ENCODE results near the gene CD180.

DNA sequence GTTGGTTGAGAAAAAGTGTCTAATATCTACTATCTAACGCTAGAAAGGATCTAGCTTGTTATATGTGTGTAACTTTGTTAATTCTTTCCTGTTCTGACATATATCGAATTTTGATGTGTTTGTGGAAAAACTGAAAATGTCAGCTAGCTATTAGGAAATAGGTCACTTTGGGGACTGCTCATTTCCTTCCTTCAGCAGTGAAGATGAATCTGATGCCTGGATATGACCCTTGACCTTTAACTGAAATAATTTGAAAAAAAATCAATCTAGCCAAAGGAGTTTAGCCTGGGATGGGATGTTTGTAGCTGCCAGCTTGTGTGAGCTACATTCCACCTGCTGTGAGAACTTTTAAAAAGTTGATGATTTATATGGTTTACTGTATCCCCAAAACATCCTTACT is 66.8 kb downstream of the CD180 start:
- TF ChIP-seq, protein P1, sequence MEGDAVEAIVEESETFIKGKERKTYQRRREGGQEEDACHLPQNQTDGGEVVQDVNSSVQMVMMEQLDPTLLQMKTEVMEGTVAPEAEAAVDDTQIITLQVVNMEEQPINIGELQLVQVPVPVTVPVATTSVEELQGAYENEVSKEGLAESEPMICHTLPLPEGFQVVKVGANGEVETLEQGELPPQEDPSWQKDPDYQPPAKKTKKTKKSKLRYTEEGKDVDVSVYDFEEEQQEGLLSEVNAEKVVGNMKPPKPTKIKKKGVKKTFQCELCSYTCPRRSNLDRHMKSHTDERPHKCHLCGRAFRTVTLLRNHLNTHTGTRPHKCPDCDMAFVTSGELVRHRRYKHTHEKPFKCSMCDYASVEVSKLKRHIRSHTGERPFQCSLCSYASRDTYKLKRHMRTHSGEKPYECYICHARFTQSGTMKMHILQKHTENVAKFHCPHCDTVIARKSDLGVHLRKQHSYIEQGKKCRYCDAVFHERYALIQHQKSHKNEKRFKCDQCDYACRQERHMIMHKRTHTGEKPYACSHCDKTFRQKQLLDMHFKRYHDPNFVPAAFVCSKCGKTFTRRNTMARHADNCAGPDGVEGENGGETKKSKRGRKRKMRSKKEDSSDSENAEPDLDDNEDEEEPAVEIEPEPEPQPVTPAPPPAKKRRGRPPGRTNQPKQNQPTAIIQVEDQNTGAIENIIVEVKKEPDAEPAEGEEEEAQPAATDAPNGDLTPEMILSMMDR (IDR thresholded peaks at IDR 0.05): no peak
- TF ChIP-seq POLR2AphosphoS5 (IDR thresholded peaks at IDR 0.05; ENCODE audit: low read depth, low read length): no peak
